NCI-H2227 (cell line): ENCODE measurements around the gene CAMTA1.

Experiments used
- DNase-seq: peaks from one replicate; lab custom pipeline; 2025; ENCODE audit not compliant: unreplicated experiment; lab: John Stamatoyannopoulos, UW

Gene CAMTA1

GRCh38 chr1:7293702-7294629 lies 508.7 kb downstream of the CAMTA1 start:
- DNase-seq = no peak

GRCh38 chr1:7294636-7295035 lies 509.4 kb downstream of the CAMTA1 start:
- DNase-seq = no peak

GRCh38 chr1:7295946-7296345 lies 510.7 kb downstream of the CAMTA1 start:
- no peak for DNase-seq

GRCh38 chr1:7296968-7297367 lies 511.7 kb downstream of the CAMTA1 start:
- DNase-seq = no peak

GRCh38 chr1:7298145-7298544 lies 512.9 kb downstream of the CAMTA1 start:
- no peak for DNase-seq

GRCh38 chr1:7298749-7299151 lies 513.5 kb downstream of the CAMTA1 start:
- DNase-seq = no peak

- peak; percentile 30 for DNase-seq
These were observed 514.1 kb downstream of the CAMTA1 start for GRCh38 chr1:7299329-7299799.

GRCh38 chr1:7299994-7300393 lies 514.7 kb downstream of the CAMTA1 start:
- DNase-seq = no peak

- no peak for DNase-seq
These were observed 515.8 kb downstream of the CAMTA1 start for GRCh38 chr1:7300893-7301663.

- DNase-seq = no peak
These were observed 516.4 kb downstream of the CAMTA1 start for GRCh38 chr1:7301664-7301981.

- DNase-seq = no peak
These were observed 516.9 kb downstream of the CAMTA1 start for GRCh38 chr1:7302126-7302525.

- peak; percentile 5 for DNase-seq
These were observed 517.6 kb downstream of the CAMTA1 start for GRCh38 chr1:7302873-7303272.

- no peak for DNase-seq
These were observed 518.5 kb downstream of the CAMTA1 start for GRCh38 chr1:7303554-7304317.

GRCh38 chr1:7313081-7313546 lies 527.9 kb downstream of the CAMTA1 start:
- no peak for DNase-seq

- no peak for DNase-seq
These were observed 528.6 kb downstream of the CAMTA1 start for GRCh38 chr1:7313826-7314225.

- no peak for DNase-seq
These were observed 530.1 kb downstream of the CAMTA1 start for GRCh38 chr1:7315316-7315715.

GRCh38 chr1:7315946-7316345 lies 530.7 kb downstream of the CAMTA1 start:
- DNase-seq = no peak

GRCh38 chr1:7317888-7318287 lies 532.6 kb downstream of the CAMTA1 start:
- DNase-seq = no peak

- DNase-seq = no peak
These were observed 533.9 kb downstream of the CAMTA1 start for GRCh38 chr1:7319196-7319595.

GRCh38 chr1:7320661-7321060 lies 535.4 kb downstream of the CAMTA1 start:
- no peak for DNase-seq

GRCh38 chr1:7322283-7322785 lies 537.1 kb downstream of the CAMTA1 start:
- no peak for DNase-seq
